T-helper 1 cell (primary cell): ENCODE results near the gene RANBP10.

ENCODE experiments used
- DNase-seq, 5 donors: peaks; one replicate each; pipeline ENCODE4 v3.0.0-alpha.2; 2012 to 2020

RANBP10 gene

GRCh38 chr16:67673712-67674580, 132.4 kb downstream of the RANBP10 start:
- DNase-seq, result no peak
